BJ (cell line): Measurements from ENCODE around the gene DNAAF9. TPM values are rescaled to one million over a fixed set of nuclear protein-coding genes. Genes with fewer than 3 reads are reported as not detected.

Experiments used
- CTCF ChIA-PET: fragments of 350-600 bp; formaldehyde crosslinking; extraction: SDS; loops from one replicate; lab custom pipeline; 2021; ENCODE audit warnings: antibody characterized with exemption, inconsistent platforms; lab: Yijun Ruan, JAX
- POLR2A ChIA-PET: fragments of 300-600 bp; sonication (Branson Sonifier 250); formaldehyde crosslinking; extraction: SDS; loops from one replicate; lab custom pipeline; 2021; ENCODE audit warnings: antibody characterized with exemption; lab: Charles Lee
- DNase-seq: peaks from one replicate; pipeline ENCODE4 v3.0.0-alpha.2; 2011; ENCODE audit warnings: low read depth
- H3K27me3 ChIP-seq: 2 replicates; pipeline ENCODE4 v1.6.0; 2011; ENCODE audit warnings: low read length; ENCODE audit not compliant: control insufficient read depth, insufficient read depth
- H3K36me3 ChIP-seq: 2 replicates; pipeline ENCODE4 v1.5.1; 2011; ENCODE audit warnings: low read length; ENCODE audit not compliant: control insufficient read depth, insufficient read depth
- H3K4me3 ChIP-seq: 2 replicates; pipeline ENCODE4 v1.5.1; 2011; ENCODE audit warnings: low read depth, mild to moderate bottlenecking, control low read depth, low read length
- polyA minus RNA-seq: library from RNA; depleted of rRNA, polyadenylated mRNA; stranded (reverse); fragments of >200 nt; gene quantifications from 2 replicates; pipeline ENCODE4 v1.2.3, GENCODE V29; 2011; rRNA and poly(A)+ RNA removed
- polyA plus RNA-seq: library from polyadenylated mRNA; depleted of rRNA; stranded (reverse); fragments of >200 nt; gene quantifications from 2 replicates; pipeline ENCODE4 v1.2.3, GENCODE V29; 2011; rRNA removed
- TF ChIP-seq, protein P1 (sequence below): IDR thresholded peaks from 2 replicates; pipeline ENCODE4 v1.5.1; 2011; ENCODE audit warnings: low read depth, mild to moderate bottlenecking, control low read depth, inconsistent platforms, low read length, moderate library complexity; ENCODE audit not compliant: insufficient read depth

Gene DNAAF9
- 10.0 and 10.4 TPM in 2 replicates for polyA plus RNA-seq
- polyA minus RNA-seq = 9.9 and 10.5 TPM in 2 replicates

DNA sequence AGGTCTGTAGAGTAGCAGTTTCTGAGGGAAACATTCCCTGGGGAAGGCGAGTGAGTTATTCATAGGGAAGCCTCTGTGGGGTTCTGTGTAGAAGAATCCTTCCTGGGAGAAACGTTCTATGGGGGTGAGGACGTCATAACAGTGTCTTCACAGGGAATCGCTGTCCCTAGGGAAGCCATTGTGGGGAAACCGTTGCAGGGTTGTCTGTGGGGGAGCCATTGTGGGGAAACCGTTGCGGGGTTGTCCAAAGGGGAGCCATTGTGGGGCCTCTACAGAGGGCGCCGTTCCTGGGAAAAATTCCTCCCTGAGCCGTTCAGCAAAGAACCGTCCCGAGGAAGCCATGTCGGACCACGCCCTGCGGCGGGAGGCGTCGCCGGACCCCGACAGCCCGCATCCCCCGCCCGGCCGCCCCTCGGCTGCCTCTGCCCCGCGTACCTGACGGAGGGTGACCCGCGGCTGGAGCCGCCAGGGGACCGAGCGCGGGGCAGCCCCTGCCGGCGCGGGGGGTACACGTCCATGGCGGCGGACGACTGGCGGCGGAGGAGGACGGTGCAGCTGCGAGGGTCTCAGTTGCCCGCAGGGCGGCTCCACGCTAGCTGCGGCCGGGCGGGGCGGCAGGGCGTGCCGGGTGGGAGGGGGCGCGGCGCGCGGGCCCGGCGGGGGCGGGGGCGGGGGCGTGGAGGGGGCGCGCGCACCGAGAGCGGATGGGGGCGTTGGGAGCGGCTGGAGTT, at the start of gene DNAAF9:
DNAAF9 (minus strand) TSS at position 630 of the 731 bp plus-strand sequence; CDS start at position 518, 112 bp downstream.
- Histone ChIP-seq H3K27me3 (no peaks in the 10 kb centered on the region), H3K36me3 (no peaks in the 10 kb centered on the region), H3K4me3 (peak within 1 kb of the TSS; percentile 79)
- POLR2A ChIA-PET = no interaction called here
- CTCF ChIA-PET = interaction anchor here (0.5 to 1.3 kb wide), 5 partner anchors 12 to 578 kb away, joined by 3 to 5 read pairs (median 3); no protein-coding TSS in a partner anchor
- TF ChIP-seq, protein P1, sequence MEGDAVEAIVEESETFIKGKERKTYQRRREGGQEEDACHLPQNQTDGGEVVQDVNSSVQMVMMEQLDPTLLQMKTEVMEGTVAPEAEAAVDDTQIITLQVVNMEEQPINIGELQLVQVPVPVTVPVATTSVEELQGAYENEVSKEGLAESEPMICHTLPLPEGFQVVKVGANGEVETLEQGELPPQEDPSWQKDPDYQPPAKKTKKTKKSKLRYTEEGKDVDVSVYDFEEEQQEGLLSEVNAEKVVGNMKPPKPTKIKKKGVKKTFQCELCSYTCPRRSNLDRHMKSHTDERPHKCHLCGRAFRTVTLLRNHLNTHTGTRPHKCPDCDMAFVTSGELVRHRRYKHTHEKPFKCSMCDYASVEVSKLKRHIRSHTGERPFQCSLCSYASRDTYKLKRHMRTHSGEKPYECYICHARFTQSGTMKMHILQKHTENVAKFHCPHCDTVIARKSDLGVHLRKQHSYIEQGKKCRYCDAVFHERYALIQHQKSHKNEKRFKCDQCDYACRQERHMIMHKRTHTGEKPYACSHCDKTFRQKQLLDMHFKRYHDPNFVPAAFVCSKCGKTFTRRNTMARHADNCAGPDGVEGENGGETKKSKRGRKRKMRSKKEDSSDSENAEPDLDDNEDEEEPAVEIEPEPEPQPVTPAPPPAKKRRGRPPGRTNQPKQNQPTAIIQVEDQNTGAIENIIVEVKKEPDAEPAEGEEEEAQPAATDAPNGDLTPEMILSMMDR = peak; percentile 28; the same call in 1 of the 2 replicates
- no peak for DNase-seq

- no peaks in the 10 kb centered on the region for H3K36me3 ChIP-seq
- H3K4me3 ChIP-seq = no peak overlapping the region
- TF ChIP-seq, protein P1 = no peak
- ChIA-PET CTCF (interaction anchor here (0.6 kb wide), 1 partner anchor 19 kb away, joined by 3 read pairs; no protein-coding TSS in a partner anchor), POLR2A (no interaction called here)
- DNase-seq = no peak
- peaks cover 15% of the 10 kb centered on the region for H3K27me3 ChIP-seq
Measured at GRCh38 chr20:3456648-3457047, 49.2 kb upstream of the DNAAF9 start.

GRCh38 chr20:3454831-3455230, 47.4 kb upstream of the DNAAF9 start:
- CTCF ChIA-PET = no interaction called here
- POLR2A ChIA-PET = no interaction called here
- H3K4me3 ChIP-seq = no peak overlapping the region
- TF ChIP-seq, protein P1 = no peak
- H3K36me3 ChIP-seq = no peaks in the 10 kb centered on the region
- peaks cover 16% of the 10 kb centered on the region for H3K27me3 ChIP-seq
- no peak for DNase-seq

GRCh38 chr20:3452690-3453089, 45.2 kb upstream of the DNAAF9 start:
- DNase-seq = no peak
- CTCF ChIA-PET = interaction anchor here (0.6 to 0.9 kb wide), 2 partner anchors 10 to 397 kb away, joined by 3 read pairs; no protein-coding TSS in a partner anchor
- Histone ChIP-seq H3K4me3 (no peak overlapping the region), H3K36me3 (no peaks in the 10 kb centered on the region), H3K27me3 (peaks cover 13% of the 10 kb centered on the region)
- POLR2A ChIA-PET = no interaction called here
- TF ChIP-seq, protein P1 = no peak

DNA sequence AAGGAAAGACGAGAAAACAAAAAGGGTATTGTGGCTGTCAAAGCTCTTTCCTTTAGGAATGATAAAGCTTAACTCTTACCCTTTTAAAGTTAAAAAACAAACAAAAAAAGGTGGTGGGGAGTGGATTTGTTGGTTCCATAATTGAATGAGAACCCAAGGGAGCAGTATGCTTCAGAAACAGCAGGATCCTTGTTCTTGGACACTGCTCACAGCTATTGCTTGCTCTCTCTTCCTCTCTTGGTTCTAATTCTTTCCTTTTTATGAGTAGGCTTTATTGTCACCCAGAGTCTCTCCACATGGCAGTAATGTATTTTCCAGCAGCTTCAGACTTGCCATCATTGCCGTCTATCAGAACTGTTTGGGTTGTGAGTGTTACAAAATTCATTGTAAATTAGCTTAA, 44.7 kb upstream of the DNAAF9 start:
- POLR2A ChIA-PET = no interaction called here
- CTCF ChIA-PET = interaction anchor here (0.6 to 0.9 kb wide), 2 partner anchors 9 to 397 kb away, joined by 3 read pairs; no protein-coding TSS in a partner anchor

More for the DNA sequence above, 44.7 kb upstream of the DNAAF9 start:
- TF ChIP-seq, protein P1 = no peak
- no peaks in the 10 kb centered on the region for H3K36me3 ChIP-seq
- H3K4me3 ChIP-seq = no peak overlapping the region
- no peak for DNase-seq
- H3K27me3 ChIP-seq = peaks cover 11% of the 10 kb centered on the region
